ENCODE measurements around the gene ZRANB3. TPM values are rescaled to one million over a fixed set of nuclear protein-coding genes. Genes with fewer than 3 reads are reported as not detected.

Gene ZRANB3
- total RNA-seq, 1 experiment from 2014 or later: 17.1 TPM

- DNase-seq (ENCODE audit: low spot score): no peak
- H3K27me3 ChIP-seq (replicated peaks; ENCODE audit: insufficient read depth, low read depth, low read length, poor library complexity): no peaks in the 10 kb centered on the region
- ChIA-PET CTCF (no interaction called here), POLR2A (ENCODE audit: low non-redundant PET) (no interaction called here)
- H3K36me3 ChIP-seq (ENCODE audit: insufficient read depth, low read length, poor library complexity, severe bottlenecking): no peaks in the 10 kb centered on the region
- TF ChIP-seq CTCF (conservative IDR thresholded peaks at IDR 0.05; ENCODE audit: low read depth, low read length) (no peak), EZH2 (IDR thresholded peaks at IDR 0.05; ENCODE audit: borderline replicate concordance, low read depth, low read length, poor library complexity, severe bottlenecking) (no peak)
- no peak overlapping the region for H3K4me3 ChIP-seq (ENCODE audit: low read depth, low read length, poor library complexity, severe bottlenecking)
- BruUV-seq (replicated peaks): no TSS peak
- intact Hi-C loops (cut with micrococcal nuclease; ENCODE audit: unreplicated experiment): no loop called here
- H3K9me3 ChIP-seq (ENCODE audit: low read depth, low read length, poor library complexity, severe bottlenecking): no peaks in the 10 kb centered on the region
- no peak overlapping the region for H3K27ac ChIP-seq (ENCODE audit: low read depth, low read length, poor library complexity, severe bottlenecking)
- H3K4me1 ChIP-seq (ENCODE audit: insufficient read depth, low read length, poor library complexity, severe bottlenecking): no peaks in the 10 kb centered on the region
Observed at GRCh38 chr2:135485441-135485840, 45.6 kb downstream of the ZRANB3 start.

GRCh38 chr2:135475128-135475527 is 55.9 kb downstream of the ZRANB3 start:
- H3K4me1 ChIP-seq (ENCODE audit: insufficient read depth, low read length, poor library complexity, severe bottlenecking): no peaks in the 10 kb centered on the region
- intact Hi-C loops (cut with micrococcal nuclease; ENCODE audit: unreplicated experiment): no loop called here
- POLR2A ChIA-PET (ENCODE audit: low non-redundant PET): no interaction called here
- no TSS peak for BruUV-seq (replicated peaks)
- no peaks in the 10 kb centered on the region for H3K36me3 ChIP-seq (ENCODE audit: insufficient read depth, low read length, poor library complexity, severe bottlenecking)
- H3K27ac ChIP-seq (ENCODE audit: low read depth, low read length, poor library complexity, severe bottlenecking): no peak overlapping the region
- no peaks in the 10 kb centered on the region for H3K9me3 ChIP-seq (ENCODE audit: low read depth, low read length, poor library complexity, severe bottlenecking)
- CTCF ChIA-PET: no interaction called here
- H3K4me3 ChIP-seq (ENCODE audit: low read depth, low read length, poor library complexity, severe bottlenecking): no peak overlapping the region
- TF ChIP-seq EZH2 (IDR thresholded peaks at IDR 0.05; ENCODE audit: borderline replicate concordance, low read depth, low read length, poor library complexity, severe bottlenecking) (no peak), CTCF (conservative IDR thresholded peaks at IDR 0.05; ENCODE audit: low read depth, low read length) (no peak)
- H3K27me3 ChIP-seq (replicated peaks; ENCODE audit: insufficient read depth, low read depth, low read length, poor library complexity): no peaks in the 10 kb centered on the region
- DNase-seq (ENCODE audit: low spot score): no peak

GRCh38 chr2:135473567-135473966 is 57.5 kb downstream of the ZRANB3 start:
- ChIA-PET POLR2A (ENCODE audit: low non-redundant PET) (no interaction called here), CTCF (interaction anchor here (0.7 to 2.4 kb wide), 2 partner anchors 128 to 236 kb away, joined by 3 to 23 read pairs; no protein-coding TSS in a partner anchor)
- peak; percentile 46 for DNase-seq (ENCODE audit: low spot score)
- no peak overlapping the region for H3K4me3 ChIP-seq (ENCODE audit: low read depth, low read length, poor library complexity, severe bottlenecking)
- H3K4me1 ChIP-seq (ENCODE audit: insufficient read depth, low read length, poor library complexity, severe bottlenecking): no peaks in the 10 kb centered on the region
- no TSS peak for BruUV-seq (replicated peaks)
- H3K27me3 ChIP-seq (replicated peaks; ENCODE audit: insufficient read depth, low read depth, low read length, poor library complexity): no peaks in the 10 kb centered on the region
- no peaks in the 10 kb centered on the region for H3K9me3 ChIP-seq (ENCODE audit: low read depth, low read length, poor library complexity, severe bottlenecking)
- H3K27ac ChIP-seq (ENCODE audit: low read depth, low read length, poor library complexity, severe bottlenecking): no peak overlapping the region
- TF ChIP-seq CTCF (conservative IDR thresholded peaks at IDR 0.05; ENCODE audit: low read depth, low read length) (peak; percentile 54), EZH2 (IDR thresholded peaks at IDR 0.05; ENCODE audit: borderline replicate concordance, low read depth, low read length, poor library complexity, severe bottlenecking) (no peak)
- no peaks in the 10 kb centered on the region for H3K36me3 ChIP-seq (ENCODE audit: insufficient read depth, low read length, poor library complexity, severe bottlenecking)
- intact Hi-C loops (cut with micrococcal nuclease; ENCODE audit: unreplicated experiment): loop anchor here (5.0 kb wide), 1 partner anchor 239 kb away; no protein-coding TSS in a partner anchor

Measured in A673 (cell line).